Activated T-helper 1 cell treated with anti-CD3 and anti-CD28 coated beads, Interleukin-2, amount 50 U/mL, for 16 hours (primary cell): Measurements from ENCODE around the gene AGBL4.

Experiments used
- DNase-seq, 2 donors: peaks; one replicate each; pipeline ENCODE4 v3.0.0-alpha.2; 2020; ENCODE audit warnings: low read depth in 1 of 2, low spot score in 1 of 2

The AGBL4 gene

DNA sequence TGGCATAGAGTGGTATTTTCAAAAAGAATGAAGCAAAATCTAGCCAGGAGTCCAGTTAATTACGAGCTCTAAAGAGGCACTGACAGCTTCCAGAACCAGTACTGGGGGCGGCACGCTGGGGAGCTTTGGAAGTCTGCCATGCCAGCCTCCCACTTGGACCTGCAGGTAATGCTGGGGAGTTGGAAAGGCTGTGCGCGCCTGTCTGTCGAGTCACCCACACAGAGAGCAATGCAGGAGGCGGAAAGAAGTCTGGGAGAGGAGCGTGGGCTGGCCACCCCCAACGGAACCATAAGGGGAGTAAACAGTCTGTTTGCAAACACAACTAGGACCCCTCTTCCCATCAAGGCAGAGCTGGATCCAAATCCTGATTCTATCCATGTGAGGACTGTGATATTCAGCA lies 1331.5 kb downstream of the AGBL4 start:
- DNase-seq, result no peak

DNA sequence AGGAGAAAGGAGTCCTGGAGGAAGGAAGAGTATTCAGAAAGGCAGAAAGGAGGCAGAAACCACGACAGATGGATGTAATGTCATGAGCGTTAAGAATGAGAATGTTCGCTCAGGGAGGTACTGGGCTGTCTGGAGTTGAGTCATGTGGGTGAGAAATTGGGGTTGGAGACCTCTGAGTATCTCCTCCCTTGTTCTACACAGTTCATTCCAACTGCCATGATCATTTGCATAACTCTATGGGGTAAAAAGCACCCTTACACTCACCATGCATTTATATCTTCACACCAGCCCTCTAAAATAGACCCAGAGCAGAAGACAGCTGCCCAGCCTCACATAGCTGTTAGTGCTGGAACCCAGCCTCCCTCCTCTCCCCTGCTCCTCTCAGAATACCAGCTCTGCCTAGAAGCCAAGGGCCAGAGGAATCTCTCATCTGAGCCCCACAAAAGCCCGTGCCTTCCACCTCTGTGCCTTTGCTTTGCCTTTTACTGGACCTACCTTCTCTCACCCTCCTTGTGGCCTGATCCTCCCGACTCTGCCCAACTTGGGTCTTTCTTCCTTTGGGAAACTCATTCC lies 1332.2 kb downstream of the AGBL4 start:
- DNase-seq, result no peak

DNA sequence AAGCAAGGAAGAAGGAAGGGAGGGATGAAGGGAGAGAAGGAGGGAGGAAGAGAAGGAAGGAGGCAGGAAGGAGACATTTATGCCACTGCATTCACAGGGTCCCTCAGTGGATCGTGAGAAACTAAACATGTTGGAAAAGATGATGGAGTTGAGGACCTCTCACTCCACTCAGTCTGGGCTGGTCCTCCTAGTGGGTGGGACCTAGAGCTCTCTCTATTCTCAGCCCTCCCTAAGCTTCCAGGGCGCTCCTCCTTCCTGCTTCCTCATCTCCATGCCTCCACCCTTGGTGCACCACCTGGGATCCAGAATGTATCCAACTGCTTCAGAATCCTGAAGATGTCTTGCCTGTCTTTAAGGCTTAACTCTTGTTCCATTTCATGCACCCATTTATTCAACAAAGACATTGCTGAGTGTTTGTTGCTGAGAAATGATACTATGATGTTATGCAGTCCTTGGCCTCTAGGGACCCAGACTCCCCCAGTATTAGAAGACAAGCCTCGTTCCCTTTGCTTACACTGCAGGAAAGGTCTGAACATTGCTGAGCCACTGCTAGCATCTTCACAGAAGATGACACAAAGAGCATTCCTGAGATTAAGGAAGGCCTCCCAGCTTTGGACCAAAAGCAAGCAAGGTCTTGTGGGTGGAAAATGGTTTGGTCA lies 1335.5 kb downstream of the AGBL4 start:
- DNase-seq, result no peak

DNA sequence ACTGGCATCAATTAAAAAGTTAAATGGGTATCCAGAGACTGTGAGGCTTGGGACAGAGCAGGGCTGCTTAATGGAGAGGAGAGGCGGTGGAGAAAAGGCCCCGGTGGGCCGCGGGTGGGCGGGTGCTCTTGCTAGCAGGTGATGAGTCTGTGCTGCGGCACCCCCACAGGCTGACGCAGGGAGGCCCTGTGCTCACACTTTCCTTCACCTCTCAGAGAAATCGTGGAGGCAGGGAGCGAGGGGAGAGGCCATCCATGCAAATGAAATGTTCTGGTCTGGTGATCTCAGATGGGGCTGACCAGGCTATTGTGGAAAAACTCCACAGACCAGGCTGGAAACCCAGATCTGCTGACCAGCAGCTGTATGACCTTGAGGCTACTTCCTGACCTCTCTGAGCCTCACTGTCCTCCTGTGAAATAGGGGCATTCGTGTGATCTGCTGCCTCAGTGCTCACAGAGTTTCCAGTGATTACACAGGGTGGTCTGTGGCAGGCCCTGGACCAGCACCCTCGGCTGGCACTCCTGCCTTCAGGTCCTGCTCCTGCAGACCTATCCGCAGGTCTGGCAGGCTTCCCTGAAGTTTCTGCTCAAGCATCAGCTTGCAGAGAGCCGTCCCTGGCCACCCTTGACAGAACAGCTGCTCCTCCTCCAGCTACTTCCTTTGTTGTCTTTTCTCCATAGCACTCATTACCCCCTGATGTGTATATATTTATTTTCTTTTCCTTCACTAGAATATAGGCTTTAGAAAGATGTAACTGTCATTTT lies 1336.3 kb downstream of the AGBL4 start:
- DNase-seq, result no peak

DNA sequence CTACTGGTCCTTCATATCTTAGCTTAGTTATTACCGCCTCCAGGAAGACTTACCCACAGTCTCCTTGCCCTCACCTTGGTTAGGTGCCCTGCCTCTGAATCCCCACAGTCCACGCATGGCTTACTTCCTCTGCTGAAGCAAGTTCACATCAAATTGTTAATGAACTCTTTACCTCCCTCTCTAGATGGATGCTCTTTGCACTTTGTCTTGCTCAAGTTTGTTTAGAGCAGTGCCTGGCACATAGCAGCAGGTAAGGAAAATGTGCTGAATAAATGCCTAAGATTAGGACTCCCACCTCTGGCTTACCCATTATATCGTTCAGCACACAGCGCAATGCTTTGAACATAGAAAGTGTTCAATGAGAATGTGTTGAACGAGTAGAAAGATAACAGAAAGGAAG lies 1337.6 kb downstream of the AGBL4 start:
- DNase-seq, result no peak

DNA sequence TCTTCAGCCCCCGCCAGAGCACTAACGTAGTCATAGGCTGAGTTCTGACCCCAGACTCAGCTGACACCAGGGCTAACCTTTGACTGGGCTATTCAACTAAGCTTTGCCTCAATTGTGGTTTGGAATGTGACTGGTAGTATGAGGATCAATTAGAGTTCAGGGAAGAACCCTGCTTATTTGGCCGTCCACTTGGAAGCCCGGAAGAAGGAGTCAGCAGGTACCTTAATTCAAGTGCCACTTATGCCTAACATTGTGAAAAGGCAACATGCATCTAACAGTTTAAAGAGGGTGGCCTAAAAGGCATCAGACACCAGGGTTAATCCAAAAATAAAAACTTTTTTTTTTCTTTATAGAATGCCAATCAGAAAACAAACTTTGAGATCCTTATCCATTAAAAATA lies 1339.4 kb downstream of the AGBL4 start:
- DNase-seq, result no peak

DNA sequence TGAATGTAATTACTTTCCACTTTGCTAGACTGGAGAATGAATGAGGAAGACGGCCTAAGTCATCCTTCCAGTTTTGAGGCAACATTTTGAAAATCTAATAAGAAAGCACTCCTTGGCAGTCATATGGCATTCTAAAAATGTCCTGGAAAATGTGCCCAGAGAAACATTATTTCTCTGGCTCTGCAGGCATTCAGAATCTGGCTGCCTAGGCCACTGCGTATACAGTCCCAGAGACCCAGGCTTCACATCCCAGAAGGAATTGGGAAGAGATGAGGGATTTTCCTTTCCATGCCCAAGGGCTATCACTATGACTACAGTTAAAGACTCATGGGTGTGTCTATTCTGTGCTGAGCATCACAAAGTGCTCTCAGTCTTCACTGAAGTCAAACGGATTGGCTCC lies 1339.9 kb downstream of the AGBL4 start:
- no peak for DNase-seq

DNA sequence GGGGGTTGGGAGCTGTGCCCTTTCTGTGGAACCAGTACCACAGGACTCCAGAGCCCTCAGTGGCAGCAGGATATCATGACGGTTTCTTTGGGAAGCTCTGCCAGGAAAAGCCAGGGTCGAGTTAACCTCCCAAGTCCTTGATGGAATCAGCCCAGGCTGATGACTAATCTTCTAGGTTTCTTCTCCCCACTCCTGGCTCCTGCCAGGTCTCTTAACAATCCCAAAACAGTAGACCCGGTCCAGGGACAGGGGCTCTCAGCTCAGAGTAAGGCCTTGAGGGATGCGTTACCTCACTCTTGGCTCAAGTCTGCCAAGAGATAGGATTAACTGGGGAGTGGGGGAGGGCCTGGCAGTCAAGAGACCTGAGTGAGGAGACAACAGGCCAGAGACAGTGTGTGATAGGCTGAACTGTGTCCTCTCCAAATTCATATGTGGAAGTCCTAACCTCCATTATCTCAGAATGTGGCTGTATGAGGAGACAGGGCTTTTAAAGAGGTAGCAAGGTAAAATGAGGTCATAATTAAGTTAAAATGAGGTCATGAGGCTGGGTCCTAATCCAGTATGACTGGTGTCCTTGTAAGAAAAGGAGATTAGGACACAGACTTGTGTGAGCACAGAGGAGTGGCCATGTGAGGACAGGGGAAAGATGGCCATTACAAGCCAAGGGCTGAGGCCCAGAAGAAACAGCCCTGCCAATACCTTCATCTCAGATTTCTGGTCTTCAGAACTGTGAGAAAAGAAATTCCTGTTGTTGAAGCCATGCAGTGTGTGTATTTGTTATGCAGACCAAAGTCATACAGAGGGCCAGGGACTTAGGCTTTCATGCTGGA lies 1342.1 kb downstream of the AGBL4 start:
- no peak for DNase-seq

DNA sequence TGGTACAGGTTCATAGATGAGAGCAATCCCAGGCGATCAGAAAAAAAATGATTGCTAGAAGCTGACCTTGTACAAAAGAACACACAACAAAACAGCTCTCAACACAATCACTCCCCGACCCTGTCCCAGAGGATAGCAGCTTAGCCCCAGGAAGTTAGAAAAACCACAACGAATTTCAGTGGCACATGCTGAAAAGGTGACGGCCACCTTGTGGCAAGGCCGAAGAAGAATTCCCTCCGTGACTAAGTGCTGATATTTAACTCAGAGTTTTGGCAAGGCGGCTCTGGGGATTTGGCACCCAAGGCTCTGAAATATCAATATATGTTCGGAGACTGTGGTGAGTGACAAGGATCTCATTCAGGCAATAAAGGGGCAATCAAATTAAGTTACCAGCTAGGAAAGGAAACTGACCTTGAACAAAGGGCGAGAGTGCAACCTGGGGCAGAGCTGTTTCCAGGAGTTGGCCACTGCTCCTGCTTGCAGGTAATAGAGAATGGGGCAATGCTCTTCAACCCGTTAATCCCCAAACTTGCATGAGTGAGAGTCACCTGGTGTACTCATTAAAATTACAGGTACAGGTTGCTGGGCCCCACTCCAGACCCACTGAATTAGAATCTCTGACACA lies 1343.2 kb downstream of the AGBL4 start:
- no peak for DNase-seq

DNA sequence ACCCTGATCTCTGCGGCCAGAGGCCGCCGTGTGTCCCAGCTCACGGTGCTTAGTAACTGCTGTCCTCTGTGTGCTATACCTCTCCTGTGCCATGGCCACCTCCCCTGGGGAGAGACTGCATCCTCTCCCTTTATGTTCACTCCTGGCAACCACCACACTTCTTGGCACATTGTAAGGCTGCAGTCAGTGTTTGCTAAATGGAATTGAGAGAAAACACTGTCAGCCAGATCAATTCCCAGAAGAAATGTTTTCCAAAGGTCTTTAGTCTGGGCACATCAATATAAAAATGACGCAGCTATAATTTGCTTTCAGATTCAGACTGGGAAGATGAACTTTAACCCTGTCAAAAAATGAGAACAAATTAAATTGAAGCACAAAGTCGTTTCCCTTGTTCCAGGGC lies 1343.9 kb downstream of the AGBL4 start:
- DNase-seq, result no peak

DNA sequence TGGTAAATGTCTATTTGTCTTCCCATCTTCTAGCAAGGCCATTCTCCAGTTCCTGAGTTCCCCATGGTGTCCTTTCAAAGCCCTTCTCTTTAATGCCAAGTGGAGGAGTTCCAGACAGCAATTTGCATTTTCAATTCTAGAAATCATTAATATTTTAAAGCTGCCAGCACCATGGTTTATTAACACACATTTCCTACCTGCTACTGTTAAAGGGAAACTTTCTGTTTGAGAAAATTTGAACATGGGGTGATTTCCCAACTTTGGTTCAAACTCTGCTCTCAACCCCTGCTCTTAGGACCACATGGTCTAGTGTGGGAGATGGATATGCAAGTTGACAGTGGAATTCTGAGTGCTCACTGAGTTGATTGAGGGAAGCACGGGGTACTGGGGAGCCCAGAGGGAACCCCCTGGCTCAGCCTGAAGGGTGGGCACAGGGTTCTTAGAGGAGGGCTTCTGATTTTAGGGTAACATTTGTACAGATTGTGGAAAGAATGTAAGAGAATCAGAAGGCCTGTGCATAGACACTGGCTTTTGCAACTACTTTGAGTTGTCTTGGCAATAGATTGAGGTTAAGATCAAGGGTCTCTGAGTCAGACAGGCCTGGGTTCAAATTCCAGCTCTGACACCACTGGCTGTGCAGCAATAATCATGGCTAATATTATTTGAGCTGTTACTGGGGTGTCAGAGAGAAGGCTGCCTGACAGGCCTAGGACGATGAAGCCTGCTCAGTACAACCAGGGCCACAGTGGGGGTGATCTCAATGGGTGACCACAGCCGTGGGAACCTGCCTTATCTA lies 1344.8 kb downstream of the AGBL4 start:
- no peak for DNase-seq

DNA sequence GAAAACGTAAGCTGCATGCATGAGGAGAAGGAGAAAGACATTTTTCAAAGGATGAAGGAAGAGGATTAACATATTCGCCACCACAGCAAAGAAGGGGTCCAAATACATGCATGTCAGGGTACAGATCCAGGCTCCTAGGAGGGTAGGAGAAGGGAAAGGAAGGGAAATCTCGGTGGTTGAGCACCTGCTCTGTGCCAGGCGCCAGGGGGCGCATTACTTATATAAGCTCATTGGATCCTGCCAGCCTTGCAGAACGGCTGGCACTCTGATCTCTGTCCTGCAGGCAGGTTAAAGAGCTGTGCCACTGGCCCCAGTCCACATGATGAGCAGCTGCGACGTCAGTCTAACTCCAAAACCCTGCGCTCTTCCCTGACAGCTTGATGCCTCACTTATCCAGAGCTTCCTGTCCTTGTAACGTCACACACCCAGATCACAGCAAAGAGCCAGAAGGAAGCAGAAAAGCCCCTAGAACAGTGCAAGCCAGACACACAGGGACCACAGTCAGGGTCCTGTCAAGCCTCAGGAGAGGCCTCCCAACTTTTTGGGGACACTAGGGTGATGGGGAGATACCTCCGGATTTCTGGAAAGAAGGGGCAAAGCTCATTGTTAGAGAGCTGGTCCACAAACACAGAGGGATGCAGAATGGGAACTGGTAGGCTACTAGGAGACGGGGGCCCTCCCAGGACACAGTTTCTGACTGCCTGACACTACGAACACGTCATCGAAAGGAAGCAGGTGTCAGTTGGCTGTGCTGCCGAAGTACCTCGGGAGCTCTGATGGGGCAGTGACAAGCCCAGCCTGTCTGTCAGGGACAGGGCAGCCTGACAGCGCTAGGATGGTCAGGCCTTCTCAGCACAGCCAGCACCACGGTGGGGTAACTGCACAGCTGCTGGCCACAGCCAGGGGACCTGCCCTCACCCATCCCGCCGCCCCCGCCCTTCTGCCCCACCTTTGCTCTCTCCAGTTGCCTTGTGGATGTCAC lies 1346.2 kb downstream of the AGBL4 start:
- no peak for DNase-seq

DNA sequence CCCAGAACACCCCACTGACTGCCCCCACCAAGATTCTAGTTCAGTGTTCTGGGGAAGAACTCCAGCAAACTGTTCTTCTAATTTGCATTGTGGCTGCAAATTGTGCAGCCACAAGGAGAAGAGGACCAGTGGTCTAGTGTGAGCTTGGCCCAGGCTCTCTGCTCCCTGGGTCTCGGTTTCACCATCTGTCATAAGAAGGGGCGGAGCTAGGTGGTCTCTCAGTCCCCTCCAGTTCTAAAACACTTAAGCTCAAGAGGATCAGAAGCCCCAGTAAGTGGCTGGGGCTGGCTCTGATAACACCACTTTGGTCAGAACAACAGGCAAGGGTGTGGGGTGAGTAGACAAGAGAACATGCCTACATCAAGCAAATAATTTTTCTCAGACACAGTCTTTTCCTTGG lies 1346.9 kb downstream of the AGBL4 start:
- no peak for DNase-seq

DNA sequence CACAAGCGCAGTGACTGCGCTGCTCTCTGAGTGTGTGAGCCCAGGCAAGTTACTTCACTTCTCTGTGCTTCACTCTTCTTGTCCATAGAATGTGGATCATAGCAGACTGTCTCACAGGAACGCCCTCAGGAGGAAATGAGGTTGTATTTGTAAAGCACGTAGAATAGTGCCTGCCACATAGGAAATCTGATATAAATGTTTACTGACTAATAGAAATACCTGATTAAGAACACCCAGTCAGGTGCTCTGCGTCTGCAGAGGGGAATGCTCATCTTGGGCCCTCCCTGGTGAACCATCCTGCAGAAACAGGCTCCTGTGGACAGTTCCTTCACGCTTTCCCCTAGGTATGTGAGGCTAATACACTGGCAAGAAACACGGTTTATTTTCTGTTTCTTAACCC lies 1347.4 kb downstream of the AGBL4 start:
- no peak for DNase-seq

DNA sequence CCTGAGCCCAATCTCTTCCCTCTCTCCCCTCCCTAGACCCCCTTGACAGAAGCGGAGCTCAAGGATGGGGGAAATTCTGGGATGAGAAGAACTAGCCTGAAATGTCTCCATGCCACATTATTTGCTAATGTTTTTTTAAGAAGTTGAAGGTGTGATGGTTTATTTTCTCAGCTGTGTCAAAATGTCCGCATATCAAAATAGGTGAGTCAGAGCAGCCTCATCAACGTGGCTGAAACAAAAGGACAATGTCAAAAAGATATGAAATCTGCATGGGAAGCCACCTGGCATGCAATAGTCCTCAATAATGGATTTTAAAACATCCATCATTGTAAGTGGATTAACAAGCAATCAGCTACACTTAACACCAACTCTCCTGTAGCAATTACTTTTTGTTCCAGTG lies 1348.5 kb downstream of the AGBL4 start:
- DNase-seq, result no peak

DNA sequence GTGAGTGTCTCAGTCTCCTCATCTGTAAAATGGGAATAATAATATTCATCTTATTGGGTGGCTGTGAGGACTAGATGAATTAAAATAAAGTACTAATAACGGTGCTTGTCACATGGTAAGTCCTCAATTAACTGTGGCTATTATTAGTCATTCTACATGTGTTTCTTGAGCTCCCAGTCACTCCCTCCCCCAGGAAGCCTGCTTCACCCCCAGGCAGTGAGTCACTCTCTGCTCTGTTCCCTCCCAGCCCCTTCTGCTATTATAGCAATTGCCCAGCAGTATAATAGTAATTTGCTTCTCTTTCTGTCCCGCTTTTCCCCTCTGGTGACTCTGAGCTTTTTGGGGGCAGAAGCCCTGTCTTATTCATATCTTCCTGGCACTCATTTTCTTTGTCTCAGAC lies 1349.1 kb downstream of the AGBL4 start:
- DNase-seq, result no peak

DNA sequence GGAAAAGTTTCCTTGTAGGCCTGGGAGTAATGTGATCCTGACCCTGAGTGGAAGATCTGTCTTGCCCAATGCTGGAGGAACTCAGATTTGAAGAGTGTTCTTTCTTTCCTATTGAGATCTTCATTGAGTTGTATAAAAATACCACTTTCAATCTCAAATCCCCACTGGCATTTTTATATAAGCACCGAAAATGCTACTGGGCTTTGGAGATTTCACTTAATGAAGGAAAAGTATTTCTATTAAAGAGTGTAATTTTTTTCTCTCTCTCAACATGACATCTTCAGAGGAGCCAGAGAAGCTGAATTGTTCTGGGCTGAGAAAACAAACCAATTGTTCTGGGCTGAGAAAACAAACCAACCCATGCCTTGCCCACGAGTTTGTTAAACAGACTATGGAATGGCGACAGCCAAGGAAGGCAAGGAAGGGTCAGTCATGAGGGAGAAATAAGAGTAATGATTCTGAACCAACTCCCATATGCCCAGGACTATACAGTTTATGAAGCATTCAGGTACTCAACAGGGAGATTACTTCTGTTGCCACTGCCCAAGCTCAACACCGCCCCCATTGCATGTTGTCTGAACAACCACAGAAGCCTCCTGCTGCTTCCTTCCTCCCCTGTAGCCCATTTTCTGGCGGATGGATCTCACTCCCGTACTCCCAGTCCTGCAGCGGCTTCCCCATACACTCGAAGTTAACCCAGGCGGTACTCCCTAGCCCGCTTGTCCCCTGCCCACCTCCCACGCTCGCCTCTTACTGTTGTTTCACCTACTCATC lies 1350.2 kb downstream of the AGBL4 start:
- no peak for DNase-seq

DNA sequence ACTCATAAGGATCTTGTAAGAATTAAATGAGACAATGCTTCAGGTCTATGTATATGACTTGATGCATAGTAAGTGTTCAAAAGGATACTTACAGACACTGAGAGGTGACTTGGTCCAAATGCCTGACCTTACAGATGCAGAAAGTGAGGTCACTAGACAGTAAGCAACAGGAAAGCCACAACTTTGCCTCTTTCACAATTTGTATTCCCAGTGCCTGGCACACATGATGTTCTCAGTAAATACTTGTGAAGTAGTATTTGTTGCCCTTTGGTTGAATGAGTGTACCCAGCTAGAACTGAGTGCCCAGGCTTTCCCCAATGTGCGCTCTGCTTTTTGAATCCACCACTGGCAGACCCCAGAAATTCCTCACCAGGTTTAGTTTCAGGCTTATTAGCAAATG lies 1352.2 kb downstream of the AGBL4 start:
- DNase-seq, result no peak
